ENCODE data around the gene CRIM1.

Gene CRIM1

GRCh38 chr2:36463365-36463764 lies 107.8 kb downstream of the CRIM1 start:
- no peak for DNase-seq
- TF ChIP-seq POLR2A (IDR thresholded peaks at IDR 0.05; ENCODE audit: low read length) (no peak), GATA1 (IDR thresholded peaks at IDR 0.05; ENCODE audit: low read depth, low read length) (no peak)

GRCh38 chr2:36464006-36464721 lies 108.6 kb downstream of the CRIM1 start:
- DNase-seq: no peak
- no peak for TF ChIP-seq POLR2A (IDR thresholded peaks at IDR 0.05; ENCODE audit: low read length)
- no peak for TF ChIP-seq GATA1 (IDR thresholded peaks at IDR 0.05; ENCODE audit: low read depth, low read length)

GRCh38 chr2:36466135-36466534 lies 110.6 kb downstream of the CRIM1 start:
- TF ChIP-seq POLR2A (IDR thresholded peaks at IDR 0.05; ENCODE audit: low read length) (no peak), GATA1 (IDR thresholded peaks at IDR 0.05; ENCODE audit: low read depth, low read length) (no peak)
- DNase-seq: no peak

DNA sequence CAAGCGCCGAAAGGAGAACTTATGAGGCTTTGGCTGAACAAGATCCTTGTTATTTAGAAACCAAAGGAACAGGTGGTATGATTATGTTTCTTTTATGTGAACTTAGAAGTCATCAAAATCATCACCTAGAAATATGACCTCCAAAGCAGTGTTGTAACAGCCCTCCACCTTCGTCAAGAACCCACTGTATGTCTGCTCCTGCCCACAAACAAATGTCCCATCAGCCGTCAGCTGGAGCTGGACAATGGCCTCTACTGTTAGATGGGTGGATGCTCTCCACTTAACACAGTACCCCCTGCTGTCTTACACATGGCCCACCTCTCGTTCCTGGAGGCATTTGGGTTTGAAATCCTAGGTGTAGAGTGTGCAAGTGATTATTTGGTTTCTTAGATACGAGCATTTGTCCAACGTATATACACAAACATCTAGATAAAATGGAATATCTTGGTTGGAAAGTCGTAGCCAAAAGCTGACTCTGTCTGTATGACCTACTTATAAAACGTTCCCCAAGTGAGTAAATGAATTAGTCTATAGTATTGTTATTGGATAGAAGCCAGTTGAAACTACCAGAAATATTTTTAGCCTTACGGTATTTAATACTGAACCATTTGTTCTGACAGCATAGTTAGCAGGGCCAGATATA lies 113.0 kb downstream of the CRIM1 start:
- TF ChIP-seq POLR2A (IDR thresholded peaks at IDR 0.05; ENCODE audit: low read length) (no peak), GATA1 (IDR thresholded peaks at IDR 0.05; ENCODE audit: low read depth, low read length) (no peak)
- no peak for DNase-seq

- TF ChIP-seq POLR2A (IDR thresholded peaks at IDR 0.05; ENCODE audit: low read length) (no peak), GATA1 (IDR thresholded peaks at IDR 0.05; ENCODE audit: low read depth, low read length) (no peak)
- no peak for DNase-seq
These were observed 113.5 kb downstream of the CRIM1 start for GRCh38 chr2:36469106-36469477.

- no peak for DNase-seq
- TF ChIP-seq GATA1 (IDR thresholded peaks at IDR 0.05; ENCODE audit: low read depth, low read length) (no peak), POLR2A (IDR thresholded peaks at IDR 0.05; ENCODE audit: low read length) (no peak)
These were observed 114.1 kb downstream of the CRIM1 start for GRCh38 chr2:36469710-36470109.

DNA sequence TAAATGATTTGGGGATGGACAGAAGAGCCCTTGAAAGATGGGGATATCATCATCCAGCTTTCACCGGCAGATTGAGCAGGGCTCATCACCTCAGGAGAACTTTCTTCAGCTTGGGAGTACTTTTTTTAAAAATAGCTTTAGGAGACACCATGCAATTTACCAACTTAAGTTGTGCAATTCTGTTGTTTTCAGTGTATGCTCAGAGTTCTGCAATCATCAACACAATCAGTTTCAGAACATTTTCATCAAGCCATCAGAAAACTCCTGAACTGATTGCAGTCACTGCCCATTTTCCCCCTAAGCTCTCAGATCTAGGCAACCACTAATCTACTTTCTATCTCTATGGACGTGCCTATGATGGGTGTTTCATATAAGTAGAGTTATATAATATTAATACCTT lies 117.7 kb downstream of the CRIM1 start:
- no peak for TF ChIP-seq GATA1 (IDR thresholded peaks at IDR 0.05; ENCODE audit: low read depth, low read length)
- TF ChIP-seq POLR2A (IDR thresholded peaks at IDR 0.05; ENCODE audit: low read length): no peak
- no peak for DNase-seq

- DNase-seq: no peak
- no peak for TF ChIP-seq GATA1 (IDR thresholded peaks at IDR 0.05; ENCODE audit: low read depth, low read length)
- TF ChIP-seq POLR2A (IDR thresholded peaks at IDR 0.05; ENCODE audit: low read length): no peak
These were observed 120.8 kb downstream of the CRIM1 start for GRCh38 chr2:36476411-36476810.

DNA sequence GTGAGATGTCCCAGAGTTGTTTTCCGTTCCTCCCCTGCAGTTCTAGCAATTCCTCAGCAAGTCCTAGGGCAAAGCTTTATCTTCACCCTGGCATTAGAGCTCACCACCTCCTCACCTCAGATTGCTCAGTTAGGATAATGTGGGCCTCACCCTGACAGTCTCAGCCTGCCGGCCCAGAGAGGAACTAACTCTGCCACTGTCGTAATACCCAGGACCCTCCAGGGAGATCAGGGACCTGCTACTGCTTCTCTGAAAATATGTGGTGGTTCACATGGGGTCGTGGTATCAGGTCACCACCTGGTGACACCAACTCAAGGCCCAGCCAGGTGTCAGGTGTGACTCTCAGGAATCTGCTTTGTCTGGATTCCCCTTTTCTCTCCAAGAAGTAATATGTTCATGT lies 121.7 kb downstream of the CRIM1 start:
- no peak for DNase-seq
- TF ChIP-seq GATA1 (IDR thresholded peaks at IDR 0.05; ENCODE audit: low read depth, low read length): no peak
- no peak for TF ChIP-seq POLR2A (IDR thresholded peaks at IDR 0.05; ENCODE audit: low read length)

DNA sequence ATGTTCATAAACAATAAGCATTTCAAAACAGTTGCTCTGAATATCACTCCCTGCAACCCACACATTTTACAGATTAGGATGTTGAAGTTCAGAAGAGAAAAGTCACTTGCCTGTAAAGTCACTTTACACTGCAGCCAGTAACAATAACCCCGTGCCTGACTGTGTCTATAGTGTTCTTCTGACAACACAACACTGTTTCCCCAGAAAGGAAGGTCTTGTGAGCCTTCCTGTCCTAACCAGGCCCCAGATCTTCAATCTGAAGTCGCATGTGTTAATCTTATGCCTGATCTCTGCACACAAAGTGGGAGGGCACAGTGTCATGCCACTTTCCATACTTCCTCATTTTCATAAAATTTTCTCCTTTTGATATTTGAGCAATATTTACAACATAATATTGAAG lies 122.2 kb downstream of the CRIM1 start:
- no peak for TF ChIP-seq POLR2A (IDR thresholded peaks at IDR 0.05; ENCODE audit: low read length)
- TF ChIP-seq GATA1 (IDR thresholded peaks at IDR 0.05; ENCODE audit: low read depth, low read length): no peak
- peak; percentile 14 to 31 for DNase-seq

- no peak for TF ChIP-seq GATA1 (IDR thresholded peaks at IDR 0.05; ENCODE audit: low read depth, low read length)
- TF ChIP-seq POLR2A (IDR thresholded peaks at IDR 0.05; ENCODE audit: low read length): no peak
- DNase-seq: peak; percentile 63 to 77
These were observed 122.8 kb downstream of the CRIM1 start for GRCh38 chr2:36478332-36478738.

DNA sequence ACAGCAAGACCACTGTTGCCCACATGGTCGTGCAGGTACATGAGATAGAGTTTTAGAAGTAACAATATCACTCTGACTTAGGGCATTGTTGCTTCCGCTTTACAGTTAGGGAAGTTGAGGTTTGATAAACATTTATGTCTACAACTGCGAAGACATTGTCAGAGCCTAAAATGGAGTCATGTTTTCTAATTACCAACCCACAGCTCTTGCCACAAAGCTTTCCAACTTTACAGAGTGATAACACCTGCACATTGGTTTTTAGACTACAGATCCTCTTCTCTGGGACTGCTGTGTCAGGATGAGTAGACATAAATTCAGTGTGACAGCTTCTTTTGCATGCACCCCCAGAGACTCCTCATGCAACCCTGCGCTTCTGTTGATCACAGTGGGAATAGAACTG lies 123.4 kb downstream of the CRIM1 start:
- TF ChIP-seq GATA1 (IDR thresholded peaks at IDR 0.05; ENCODE audit: low read depth, low read length): no peak
- TF ChIP-seq POLR2A (IDR thresholded peaks at IDR 0.05; ENCODE audit: low read length): no peak

DNA sequence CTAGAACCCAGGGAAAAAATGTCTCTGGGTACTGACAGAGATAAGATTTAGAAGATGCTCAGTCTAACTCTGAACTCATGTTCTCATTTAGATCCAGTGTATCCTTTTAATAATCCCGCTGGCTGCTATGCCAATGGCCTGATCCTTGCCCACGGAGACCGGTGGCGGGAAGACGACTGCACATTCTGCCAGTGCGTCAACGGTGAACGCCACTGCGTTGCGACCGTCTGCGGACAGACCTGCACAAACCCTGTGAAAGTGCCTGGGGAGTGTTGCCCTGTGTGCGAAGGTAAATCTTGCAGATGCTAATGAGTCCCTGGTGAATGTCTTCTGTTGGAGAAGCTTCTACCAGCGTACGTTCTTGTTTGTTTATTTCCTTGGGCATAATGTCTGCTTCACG lies 123.8 kb downstream of the CRIM1 start:
- TF ChIP-seq POLR2A (IDR thresholded peaks at IDR 0.05; ENCODE audit: low read length) (no peak), GATA1 (IDR thresholded peaks at IDR 0.05; ENCODE audit: low read depth, low read length) (no peak)

More for the DNA sequence above, 123.4 kb downstream of the CRIM1 start:
- DNase-seq: peak; percentile 74 to 78

GRCh38 chr2:36480028-36480427 lies 124.5 kb downstream of the CRIM1 start:
- DNase-seq: no peak
- TF ChIP-seq GATA1 (IDR thresholded peaks at IDR 0.05; ENCODE audit: low read depth, low read length) (no peak), POLR2A (IDR thresholded peaks at IDR 0.05; ENCODE audit: low read length) (no peak)

More for the DNA sequence above, 123.8 kb downstream of the CRIM1 start:
- no peak for DNase-seq

GRCh38 chr2:36480636-36481035 lies 125.1 kb downstream of the CRIM1 start:
- no peak for TF ChIP-seq GATA1 (IDR thresholded peaks at IDR 0.05; ENCODE audit: low read depth, low read length)
- no peak for TF ChIP-seq POLR2A (IDR thresholded peaks at IDR 0.05; ENCODE audit: low read length)
- DNase-seq: no peak

All from erythroblast (primary cell).